ENCODE data around the gene CNN2. TPM values are rescaled to one million over a fixed set of nuclear protein-coding genes. Genes with fewer than 3 reads are reported as not detected.

The CNN2 gene
- total RNA-seq (100 to 1,000 TPM; 211 to 216 TPM), polyA plus RNA-seq (100 to 1,000 TPM; 498 to 693 (median 515) TPM), total RNA-seq (47.7 to 400 (median 207) reads per million in 6 experiments)

GRCh38 chr19:1025960-1026782 lies at the start of gene CNN2:
Gene CNN2, plus strand, starts transcription at chr19:1026608. Its CDS starts 54 bp downstream, at chr19:1026662.
- ATAC-seq (peak; percentile 13 to 34), DNase-seq (peak in 8 of 10 donors; percentile 46 to 71 (median 56))
- H3K27ac Mint-ChIP-seq, result peak within 1 kb of the TSS; percentile 89 to 98 (median 96)
- peaks cover 0 to 11% (median 0%) of the 10 kb centered on the region in 3 donors for H3K36me3 Mint-ChIP-seq
- peaks cover 15 to 37% (median 29%) of the 10 kb centered on the region in 4 donors for H3K4me1 Mint-ChIP-seq
- no peaks in the 10 kb centered on the region for H3K9me3 Mint-ChIP-seq
- POLR2A ChIA-PET, result interaction anchor here (0.6 to 22.1 kb wide), 18 partner anchors 9 to 249 kb away, joined by 3 to 1566 read pairs (median 6); partner anchors contain the start of genes ABCA7, ARHGAP45, CIRBP and FAM174C
- H3K27me3 Mint-ChIP-seq, result peaks cover 0 to 5% (median 0%) of the 10 kb centered on the region in 5 donors
- H3K4me3 Mint-ChIP-seq, result peak within 1 kb of the TSS; percentile 94 to 99 (median 98)

DNA sequence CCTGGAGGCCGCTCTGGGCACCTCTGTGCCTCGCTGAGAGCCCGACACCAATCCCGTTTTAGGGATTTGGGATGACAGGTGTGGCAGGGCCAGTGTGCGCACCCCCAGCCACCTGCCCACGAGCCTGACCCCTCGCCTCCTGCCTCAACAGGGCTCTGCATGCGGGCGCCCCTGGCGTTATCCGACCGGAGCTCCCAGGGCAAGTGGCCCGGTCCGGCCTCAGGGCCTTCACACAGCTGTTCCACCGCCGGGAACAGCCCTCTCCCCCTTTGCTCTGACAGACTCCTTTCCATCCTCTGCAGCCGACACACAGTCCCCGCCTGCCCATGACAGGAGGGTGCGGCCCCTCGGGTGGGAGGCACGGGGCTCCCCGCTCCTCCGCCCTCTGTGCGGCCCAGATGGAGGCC lies 49.3 kb upstream of the CNN2 start:
- DNase-seq, result no peak
- POLR2A ChIA-PET, result no interaction called here
- H3K4me3 Mint-ChIP-seq, result no peak overlapping the region
- H3K36me3 Mint-ChIP-seq, result peaks cover 0 to 4% (median 2%) of the 10 kb centered on the region in 3 donors
- no peak for ATAC-seq
- no peaks in the 10 kb centered on the region for H3K27me3 Mint-ChIP-seq
- no peaks in the 10 kb centered on the region for H3K4me1 Mint-ChIP-seq
- no peak overlapping the region for H3K27ac Mint-ChIP-seq
- H3K9me3 Mint-ChIP-seq, result no peaks in the 10 kb centered on the region

- POLR2A ChIA-PET, result interaction anchor here (5.7 kb wide), 1 partner anchor 57 kb away, joined by 101 read pairs; no protein-coding TSS in a partner anchor
- H3K9me3 Mint-ChIP-seq, result no peaks in the 10 kb centered on the region
- H3K4me1 Mint-ChIP-seq, result peaks cover 2 to 9% (median 6%) of the 10 kb centered on the region in 4 donors
- H3K4me3 Mint-ChIP-seq, result no peak overlapping the region
- H3K36me3 Mint-ChIP-seq, result no peaks in the 10 kb centered on the region
- ATAC-seq (no peak), DNase-seq (no peak)
- H3K27ac Mint-ChIP-seq, result no peak overlapping the region
- H3K27me3 Mint-ChIP-seq, result no peaks in the 10 kb centered on the region
These were observed 47.1 kb upstream of the CNN2 start for GRCh38 chr19:979318-979741.

GRCh38 chr19:980133-980998 lies 46.0 kb upstream of the CNN2 start:
- POLR2A ChIA-PET, result interaction anchor here (5.7 kb wide), 1 partner anchor 58 kb away, joined by 101 read pairs; no protein-coding TSS in a partner anchor
- H3K36me3 Mint-ChIP-seq, result no peaks in the 10 kb centered on the region
- ATAC-seq, result no peak
- peak overlapping the region in 1 of 10 donors; percentile 21 for H3K27ac Mint-ChIP-seq
- H3K4me3 Mint-ChIP-seq, result no peak overlapping the region
- H3K27me3 Mint-ChIP-seq, result no peaks in the 10 kb centered on the region
- peaks cover 9 to 18% (median 15%) of the 10 kb centered on the region in 4 donors for H3K4me1 Mint-ChIP-seq
- H3K9me3 Mint-ChIP-seq, result no peaks in the 10 kb centered on the region
- no peak for DNase-seq

- peak; percentile 74 to 78 for ATAC-seq
- Mint-ChIP-seq H3K27ac (peak overlapping the region in 4 of 10 donors; percentile 43 to 76 (median 60)), H3K27me3 (no peaks in the 10 kb centered on the region), H3K4me1 (peaks cover 11 to 23% (median 20%) of the 10 kb centered on the region in 4 donors), H3K4me3 (peak overlapping the region in 8 of 10 donors; percentile 19 to 43 (median 30)), H3K9me3 (no peaks in the 10 kb centered on the region), H3K36me3 (peaks cover 0 to 7% (median 0%) of the 10 kb centered on the region in 3 donors)
- DNase-seq, result peak; percentile 42 to 87 (median 75)
- POLR2A ChIA-PET, result interaction anchor here (0.6 to 5.7 kb wide), 5 partner anchors 39 to 104 kb away, joined by 3 to 101 read pairs (median 14); partner anchors contain the start of genes ARHGAP45, RNU6-2 and TMEM259
These were observed 43.7 kb upstream of the CNN2 start for GRCh38 chr19:982567-983170.

DNA sequence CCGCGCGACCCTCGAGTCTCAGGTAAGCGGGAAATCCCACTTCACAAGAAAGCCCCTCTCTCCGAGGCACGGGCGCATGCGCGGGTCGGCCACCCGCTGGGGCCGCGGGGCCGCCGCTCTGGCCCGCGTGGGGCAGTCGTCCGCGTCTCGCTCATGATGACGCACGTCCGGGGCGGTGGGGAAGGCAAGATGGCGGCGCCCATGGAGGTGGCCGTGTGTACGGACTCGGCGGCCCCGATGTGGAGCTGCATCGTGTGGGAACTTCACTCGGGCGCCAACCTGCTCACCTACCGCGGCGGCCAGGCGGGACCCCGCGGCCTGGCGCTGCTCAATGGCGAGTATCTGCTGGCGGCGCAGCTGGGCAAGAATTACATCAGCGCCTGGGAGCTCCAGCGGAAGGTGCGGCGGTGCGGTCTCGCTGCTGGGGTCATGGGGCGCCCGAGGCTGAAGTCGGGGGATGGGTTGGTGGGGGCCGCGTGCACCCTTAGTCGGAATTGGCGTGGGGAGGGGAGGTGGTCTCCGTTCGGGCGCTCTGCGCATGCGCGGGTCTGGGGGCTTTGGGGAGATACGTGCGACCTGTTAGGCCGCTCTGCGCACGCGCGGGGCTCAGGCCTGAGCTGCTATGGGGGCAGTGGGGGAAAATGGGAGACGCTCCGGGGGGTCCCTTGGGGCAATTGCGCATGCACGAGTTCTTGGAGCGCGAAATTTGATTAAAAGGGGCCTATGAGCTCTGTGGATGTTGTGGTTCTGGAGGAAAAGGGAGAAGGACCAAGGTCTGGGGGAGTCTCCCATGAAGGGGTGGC lies 42.0 kb upstream of the CNN2 start, which contains the start of gene WDR18:
Gene WDR18 (plus strand): TSS at position 181 of the 803 bp plus-strand sequence. CDS start 9 bp downstream, at position 190.
- peak; percentile 73 to 94 (median 80) for DNase-seq
- Mint-ChIP-seq H3K27ac (peak within 1 kb of the TSS; percentile 63 to 96 (median 92)), H3K9me3 (no peaks in the 10 kb centered on the region), H3K27me3 (no peaks in the 10 kb centered on the region), H3K4me1 (peaks cover 12 to 25% (median 20%) of the 10 kb centered on the region in 4 donors), H3K4me3 (peak within 1 kb of the TSS; percentile 87 to 99 (median 92)), H3K36me3 (peaks cover 0 to 12% (median 0%) of the 10 kb centered on the region in 3 donors)
- ATAC-seq, result peak; percentile 86 to 89
- POLR2A ChIA-PET, result interaction anchor here (0.5 to 5.7 kb wide), 43 partner anchors 9 to 1755 kb away, joined by 3 to 101 read pairs (median 5); partner anchors contain the start of genes ABCA7, ARHGAP45, CFD and CIRBP

DNA sequence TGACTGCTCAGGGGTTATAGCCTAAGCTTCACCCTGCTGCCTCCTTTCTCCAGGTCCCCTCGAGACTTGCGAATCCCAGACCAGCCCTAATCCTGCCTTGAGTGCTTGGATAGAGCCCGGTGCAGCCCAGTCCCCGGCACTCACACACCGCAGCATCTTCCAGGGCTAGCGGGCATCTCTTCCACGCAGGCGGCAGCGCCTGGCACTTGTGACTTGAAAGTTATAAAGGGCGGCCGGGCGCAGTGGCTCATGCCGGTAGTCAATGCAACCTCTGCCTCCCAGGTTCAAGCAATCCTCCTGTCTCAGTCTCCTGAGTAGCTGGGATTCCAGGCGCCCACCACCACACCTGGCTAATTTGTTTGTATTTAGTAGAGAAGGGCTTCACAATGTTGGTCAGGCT lies 40.3 kb upstream of the CNN2 start:
- peak overlapping the region in 4 of 10 donors; percentile 25 to 96 (median 56) for H3K27ac Mint-ChIP-seq
- POLR2A ChIA-PET, result interaction anchor here (0.6 to 4.7 kb wide), 5 partner anchors 10 to 283 kb away, joined by 3 to 42 read pairs (median 4); partner anchors contain the start of gene CIRBP
- peak overlapping the region in 9 of 10 donors; percentile 16 to 99 (median 89) for H3K4me3 Mint-ChIP-seq

DNA sequence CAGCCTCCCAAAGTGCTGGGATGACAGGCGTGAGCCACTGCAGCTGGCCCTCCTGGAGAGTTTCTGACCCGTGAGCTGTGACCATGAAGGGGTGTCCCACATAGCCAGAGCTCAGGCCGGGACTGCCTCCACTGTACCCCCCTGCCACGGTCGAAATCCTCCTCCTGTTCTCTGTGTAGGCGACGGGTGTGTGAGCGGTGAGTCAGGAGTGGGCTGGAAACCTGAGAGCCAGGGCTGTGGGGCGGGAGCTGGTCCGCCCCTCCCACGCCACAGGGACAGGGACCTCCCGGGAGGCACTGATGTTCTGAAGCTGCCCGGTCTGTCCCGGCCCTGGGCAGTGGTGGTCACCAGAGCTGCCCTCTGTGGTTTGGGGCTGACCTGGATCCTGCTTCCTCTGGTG lies 38.3 kb upstream of the CNN2 start:
- Mint-ChIP-seq H3K27me3 (no peaks in the 10 kb centered on the region), H3K4me3 (no peak overlapping the region), H3K36me3 (peaks cover 0 to 19% (median 0%) of the 10 kb centered on the region in 3 donors), H3K27ac (peak overlapping the region in 2 of 10 donors; percentile 41 to 49), H3K4me1 (peaks cover 12 to 25% (median 19%) of the 10 kb centered on the region in 4 donors), H3K9me3 (no peaks in the 10 kb centered on the region)
- no peak for DNase-seq
- POLR2A ChIA-PET, result interaction anchor here (0.6 to 4.7 kb wide), 3 partner anchors 8 to 102 kb away, joined by 3 to 42 read pairs (median 4); no protein-coding TSS in a partner anchor
- no peak for ATAC-seq

More for the DNA sequence above, 40.3 kb upstream of the CNN2 start:
- H3K9me3 Mint-ChIP-seq, result no peaks in the 10 kb centered on the region
- H3K4me1 Mint-ChIP-seq, result peaks cover 12 to 28% (median 20%) of the 10 kb centered on the region in 4 donors
- ATAC-seq, result no peak
- DNase-seq, result no peak
- H3K36me3 Mint-ChIP-seq, result peaks cover 0 to 15% (median 0%) of the 10 kb centered on the region in 3 donors
- no peaks in the 10 kb centered on the region for H3K27me3 Mint-ChIP-seq

- Mint-ChIP-seq H3K27ac (peak overlapping the region in 1 of 10 donors; percentile 39), H3K4me3 (no peak overlapping the region), H3K27me3 (no peaks in the 10 kb centered on the region), H3K4me1 (peaks cover 12 to 24% (median 19%) of the 10 kb centered on the region in 4 donors), H3K9me3 (no peaks in the 10 kb centered on the region), H3K36me3 (peaks cover 0 to 19% (median 0%) of the 10 kb centered on the region in 3 donors)
- DNase-seq (no peak), ATAC-seq (no peak)
- POLR2A ChIA-PET, result interaction anchor here (0.6 kb wide), 1 partner anchor 102 kb away, joined by 4 read pairs; no protein-coding TSS in a partner anchor
These were observed 37.9 kb upstream of the CNN2 start for GRCh38 chr19:988510-988909.

- H3K27me3 Mint-ChIP-seq, result no peaks in the 10 kb centered on the region
- DNase-seq, result no peak
- peak overlapping the region in 1 of 10 donors; percentile 44 for H3K27ac Mint-ChIP-seq
- no peak for ATAC-seq
- POLR2A ChIA-PET, result interaction anchor here (0.5 kb wide), 1 partner anchor 8 kb away, joined by 5 read pairs; no protein-coding TSS in a partner anchor
- no peak overlapping the region for H3K4me3 Mint-ChIP-seq
- H3K4me1 Mint-ChIP-seq, result peaks cover 8 to 18% (median 13%) of the 10 kb centered on the region in 4 donors
- H3K36me3 Mint-ChIP-seq, result peaks cover 0 to 19% (median 0%) of the 10 kb centered on the region in 3 donors
- H3K9me3 Mint-ChIP-seq, result no peaks in the 10 kb centered on the region
These were observed 36.9 kb upstream of the CNN2 start for GRCh38 chr19:989381-990081.

Data from naive thymus-derived CD8-positive, alpha-beta T cell (primary cell).